DOHH2 (cell line): ENCODE results near the gene MPC2.

Experiments used
- CTCF ChIP-seq: fragments of 200-600 bp; sonication (generic); IDR thresholded peaks from one replicate; pipeline ENCODE4 v1.5.1; 2014; ENCODE audit warnings: antibody characterized with exemption, mild to moderate bottlenecking, low read depth, low read length; ENCODE audit not compliant: poor library complexity, severe bottlenecking
- EZH2phosphoT487 ChIP-seq: fragments of 200-600 bp; sonication (generic); IDR thresholded peaks from 2 replicates; pipeline ENCODE4 v1.6.1; 2017; ENCODE audit warnings: borderline replicate concordance, mild to moderate bottlenecking, antibody characterized with exemption, low read length, moderate library complexity, mixed read lengths

DNA sequence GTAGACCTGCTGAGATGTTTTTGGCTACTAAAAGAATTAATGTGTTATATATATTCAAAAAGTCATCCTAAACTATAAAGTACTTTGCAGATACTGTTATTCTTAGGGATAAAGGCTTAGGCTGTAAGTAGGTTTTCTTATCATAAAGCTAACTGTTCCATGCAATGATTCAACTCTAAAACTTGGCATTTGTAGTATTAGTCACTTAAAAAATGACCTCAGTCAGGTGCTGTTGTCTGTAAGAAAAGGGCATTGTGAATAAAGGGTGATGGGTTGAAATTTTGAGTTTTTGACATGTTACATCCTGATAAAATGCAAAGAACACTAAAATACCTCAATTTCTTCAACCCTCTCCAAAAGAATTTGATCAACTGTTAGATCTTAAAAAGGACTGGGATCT, 55.8 kb downstream of the MPC2 start:
- no peak for TF ChIP-seq CTCF
- TF ChIP-seq EZH2phosphoT487: no peak
